GM11168 (cell line): Measurements from ENCODE around the gene FLNC.

Experiments used
- in situ Hi-C: fragments of 300-500 bp; cut with MboI; formaldehyde crosslinking; loops from one replicate; pipeline ENCODE4 v1.12.0; 2022; ENCODE audit warnings: low sequenced_read_pairs; ENCODE audit not compliant: unreplicated experiment

Gene FLNC

GRCh38 chr7:128887169-128888038 lies 57.2 kb downstream of the FLNC start:
- in situ Hi-C loops = no loop called here

- in situ Hi-C loops = no loop called here
Measured at GRCh38 chr7:128888039-128888755, 58.0 kb downstream of the FLNC start.

GRCh38 chr7:128888756-128889095 lies 58.5 kb downstream of the FLNC start:
- in situ Hi-C loops = no loop called here

- in situ Hi-C loops = no loop called here
Measured at GRCh38 chr7:128889121-128889520, 58.9 kb downstream of the FLNC start.

- in situ Hi-C loops = no loop called here
Measured at GRCh38 chr7:128890306-128891109, 60.3 kb downstream of the FLNC start.

GRCh38 chr7:128891110-128891941 lies 61.1 kb downstream of the FLNC start:
- in situ Hi-C loops = no loop called here

- in situ Hi-C loops = no loop called here
Measured at GRCh38 chr7:128891942-128892269, 61.7 kb downstream of the FLNC start.

- in situ Hi-C loops = no loop called here
Measured at GRCh38 chr7:128892521-128893250, 62.5 kb downstream of the FLNC start.

GRCh38 chr7:128893251-128894100 lies 63.3 kb downstream of the FLNC start:
- in situ Hi-C loops = no loop called here

GRCh38 chr7:128894101-128894440 lies 63.9 kb downstream of the FLNC start:
- in situ Hi-C loops = no loop called here

GRCh38 chr7:128895320-128895719 lies 65.1 kb downstream of the FLNC start:
- in situ Hi-C loops = no loop called here

- in situ Hi-C loops = no loop called here
Measured at GRCh38 chr7:128899392-128899791, 69.2 kb downstream of the FLNC start.

- in situ Hi-C loops = loop anchor here (10.0 kb wide), 1 partner anchor 315 kb away; no protein-coding TSS in a partner anchor
Measured at GRCh38 chr7:128900237-128900636, 70.0 kb downstream of the FLNC start.

- in situ Hi-C loops = loop anchor here (10.0 kb wide), 1 partner anchor 312 kb away; no protein-coding TSS in a partner anchor
Measured at GRCh38 chr7:128902761-128903585, 72.8 kb downstream of the FLNC start.

GRCh38 chr7:128903621-128904361 lies 73.6 kb downstream of the FLNC start:
- in situ Hi-C loops = loop anchor here (10.0 kb wide), 1 partner anchor 311 kb away; no protein-coding TSS in a partner anchor

GRCh38 chr7:128904381-128905197 lies 74.4 kb downstream of the FLNC start:
- in situ Hi-C loops = loop anchor here (5.0 to 10.0 kb wide), 2 partner anchors 183 to 310 kb away; no protein-coding TSS in a partner anchor
